GM18519 (cell line): ENCODE measurements around the gene LRRC45.

Experiments
- ATAC-seq: cut with Tn5 transposase; IDR thresholded peaks from one replicate; pipeline ENCODE4 v1.9.1; 2021; ENCODE audit warnings: mild to moderate bottlenecking, moderate library complexity; ENCODE audit not compliant: unreplicated experiment, low FRiP score

The LRRC45 gene

GRCh38 chr17:82006468-82007227 is 16.5 kb upstream of the LRRC45 start:
- ATAC-seq = no peak

GRCh38 chr17:82007228-82007494 is 15.9 kb upstream of the LRRC45 start:
- no peak for ATAC-seq

- ATAC-seq = no peak
Measured at GRCh38 chr17:82007495-82008257, 15.4 kb upstream of the LRRC45 start.

- ATAC-seq = no peak
Measured at GRCh38 chr17:82008258-82008940, 14.7 kb upstream of the LRRC45 start.

GRCh38 chr17:82008941-82009405 is 14.1 kb upstream of the LRRC45 start:
- no peak for ATAC-seq

- no peak for ATAC-seq
Measured at GRCh38 chr17:82009413-82009812, 13.7 kb upstream of the LRRC45 start.

- ATAC-seq = no peak
Measured at GRCh38 chr17:82010575-82011525, 12.3 kb upstream of the LRRC45 start.

GRCh38 chr17:82011617-82012187 is 11.4 kb upstream of the LRRC45 start:
- ATAC-seq = no peak

GRCh38 chr17:82012261-82012639 is 10.9 kb upstream of the LRRC45 start:
- ATAC-seq = no peak

- ATAC-seq = no peak
Measured at GRCh38 chr17:82012640-82013295, 10.3 kb upstream of the LRRC45 start.

- ATAC-seq = no peak
Measured at GRCh38 chr17:82013341-82013740, 9.8 kb upstream of the LRRC45 start.

- no peak for ATAC-seq
Measured at GRCh38 chr17:82013772-82014321, 9.3 kb upstream of the LRRC45 start.

- no peak for ATAC-seq
Measured at GRCh38 chr17:82014432-82014831, 8.7 kb upstream of the LRRC45 start.

GRCh38 chr17:82014971-82015310 is 8.2 kb upstream of the LRRC45 start:
- no peak for ATAC-seq

- no peak for ATAC-seq
Measured at GRCh38 chr17:82015311-82015971, 7.7 kb upstream of the LRRC45 start.

- ATAC-seq = no peak
Measured at GRCh38 chr17:82016061-82016874, 6.8 kb upstream of the LRRC45 start.

- ATAC-seq = no peak
Measured at GRCh38 chr17:82016875-82017459, 6.1 kb upstream of the LRRC45 start.
